Measurements from ENCODE around the gene RPRD1A. TPM values are rescaled to one million over a fixed set of nuclear protein-coding genes. Genes with fewer than 3 reads are reported as not detected.
"Not testable (repeated sequence)": the region's sequence is repeated elsewhere in the genome, so short reads cannot be mapped to it uniquely, and the experiment has no call there.

Gene RPRD1A
- total RNA-seq, 2 experiments from 2014 or later, result 33.5 to 33.9 TPM

DNA sequence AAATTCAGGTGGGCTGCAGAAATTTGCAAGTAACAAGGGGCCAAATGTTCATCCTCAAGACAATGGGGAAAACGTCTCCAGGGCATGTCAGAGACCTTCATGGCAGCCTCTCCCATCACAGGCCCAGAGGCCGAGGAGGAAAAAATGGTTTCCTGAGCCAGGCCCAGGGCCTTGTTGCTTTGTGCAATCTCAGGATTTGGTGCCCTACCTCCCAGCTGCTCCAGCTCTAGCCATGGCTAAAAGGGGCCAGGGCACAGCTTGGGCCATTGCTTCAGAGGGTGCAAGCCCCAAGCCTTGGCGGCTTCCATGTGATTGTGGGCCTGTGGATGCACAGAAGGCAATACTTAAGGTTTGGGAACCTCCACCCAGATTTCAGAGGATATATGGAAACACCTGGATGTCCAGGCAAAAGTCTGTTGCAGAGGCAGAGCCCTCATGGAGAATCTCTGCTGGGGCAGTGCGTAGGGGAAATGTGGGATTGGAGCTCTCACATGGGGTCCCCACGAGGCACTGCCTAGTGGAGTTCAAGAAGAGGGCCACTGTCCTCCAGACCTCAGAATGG is 29.2 kb downstream of the RPRD1A start:
- no peak overlapping the region for H3K4me3 Mint-ChIP-seq
- peaks cover 17% of the 10 kb centered on the region for H3K9me3 Mint-ChIP-seq
- POLR2A ChIA-PET, result no interaction called here
- H3K4me1 Mint-ChIP-seq, result peaks cover 27% of the 10 kb centered on the region
- no peak for DNase-seq
- H3K27ac Mint-ChIP-seq, result no peak overlapping the region
- H3K36me3 Mint-ChIP-seq, result peaks cover 36% of the 10 kb centered on the region
- no peak for ATAC-seq (ENCODE audit: low read depth)
- no peaks in the 10 kb centered on the region for H3K27me3 Mint-ChIP-seq

DNA sequence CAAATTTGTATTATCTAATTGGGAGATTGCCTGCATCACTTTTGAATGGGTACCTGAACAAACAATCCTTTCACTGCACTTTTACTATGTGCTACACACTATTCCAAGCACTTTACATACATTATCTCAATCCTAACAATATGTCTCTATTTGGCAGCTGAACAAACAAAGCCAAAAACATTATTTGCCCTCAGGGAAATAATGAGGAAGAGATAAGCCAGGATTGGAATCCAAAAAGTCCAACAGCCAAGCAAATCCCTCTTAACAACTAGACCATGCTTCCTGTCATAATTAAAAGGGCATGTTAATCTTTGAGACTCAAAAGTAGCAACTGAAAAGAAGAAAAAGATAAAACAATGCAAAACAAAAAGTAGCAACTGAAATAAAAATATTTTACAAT is 32.1 kb downstream of the RPRD1A start:
- no peak for ATAC-seq (ENCODE audit: low read depth)
- Mint-ChIP-seq H3K4me3 (no peak overlapping the region), H3K27ac (no peak overlapping the region), H3K36me3 (peaks cover 35% of the 10 kb centered on the region), H3K27me3 (no peaks in the 10 kb centered on the region), H3K4me1 (peaks cover 17% of the 10 kb centered on the region), H3K9me3 (peaks cover 14% of the 10 kb centered on the region)
- no peak for DNase-seq
- POLR2A ChIA-PET, result no interaction called here

DNA sequence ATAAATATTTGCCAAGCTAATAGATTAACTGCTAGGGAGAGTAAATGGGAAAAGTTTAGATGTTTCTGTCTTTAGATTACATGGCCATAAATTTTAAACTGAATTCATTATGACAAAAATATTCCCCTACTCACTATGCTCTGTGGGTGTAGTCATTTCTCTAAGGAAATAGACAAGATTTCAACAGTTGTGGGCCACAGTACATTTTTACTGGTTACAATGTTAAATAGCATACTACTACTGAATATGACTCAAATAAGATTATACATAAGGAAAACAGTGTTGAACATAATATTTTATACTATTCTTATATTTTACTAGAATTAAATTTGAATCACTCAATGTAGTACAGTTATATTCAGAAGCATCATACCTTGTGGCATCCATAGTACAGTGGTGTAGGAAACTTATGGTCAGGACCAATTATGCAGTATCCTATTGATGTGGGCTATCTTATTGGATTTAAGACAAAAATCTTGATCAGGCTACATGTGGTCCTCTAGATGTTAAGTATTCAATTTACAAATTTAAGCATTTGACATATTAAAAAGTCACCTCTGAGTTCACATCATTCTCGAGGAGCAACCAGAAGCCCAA is 33.0 kb downstream of the RPRD1A start:
- ATAC-seq (ENCODE audit: low read depth), result no peak
- H3K4me1 Mint-ChIP-seq, result peaks cover 16% of the 10 kb centered on the region
- no peaks in the 10 kb centered on the region for H3K27me3 Mint-ChIP-seq
- H3K27ac Mint-ChIP-seq, result no peak overlapping the region
- H3K9me3 Mint-ChIP-seq, result peaks cover 9% of the 10 kb centered on the region
- peaks cover 29% of the 10 kb centered on the region for H3K36me3 Mint-ChIP-seq
- H3K4me3 Mint-ChIP-seq, result no peak overlapping the region
- DNase-seq, result no peak
- POLR2A ChIA-PET, result no interaction called here

DNA sequence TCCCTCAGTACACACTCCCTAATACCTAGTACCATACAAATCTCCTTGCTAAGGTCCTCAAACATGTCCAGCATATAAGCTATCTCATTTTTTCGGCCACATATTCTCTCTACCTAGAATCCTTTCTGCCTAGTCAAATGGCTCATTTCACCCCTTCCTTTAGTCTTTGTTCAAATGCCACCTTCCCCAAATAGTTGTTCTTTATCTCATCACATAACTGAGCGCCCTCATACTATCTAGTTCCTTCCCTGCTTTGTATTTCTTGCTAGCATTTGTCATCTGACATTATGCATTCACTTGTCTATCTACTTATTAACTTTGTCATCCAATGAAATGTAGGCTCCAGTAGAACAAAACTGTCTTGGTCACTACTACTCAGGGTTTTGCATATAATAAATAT is 35.5 kb downstream of the RPRD1A start:
- Mint-ChIP-seq H3K4me1 (peaks cover 16% of the 10 kb centered on the region), H3K9me3 (peaks cover under 1% of the 10 kb centered on the region), H3K27me3 (no peaks in the 10 kb centered on the region), H3K36me3 (peaks cover 8% of the 10 kb centered on the region), H3K27ac (no peak overlapping the region), H3K4me3 (no peak overlapping the region)
- DNase-seq, result no peak
- no peak for ATAC-seq (ENCODE audit: low read depth)
- POLR2A ChIA-PET, result no interaction called here

DNA sequence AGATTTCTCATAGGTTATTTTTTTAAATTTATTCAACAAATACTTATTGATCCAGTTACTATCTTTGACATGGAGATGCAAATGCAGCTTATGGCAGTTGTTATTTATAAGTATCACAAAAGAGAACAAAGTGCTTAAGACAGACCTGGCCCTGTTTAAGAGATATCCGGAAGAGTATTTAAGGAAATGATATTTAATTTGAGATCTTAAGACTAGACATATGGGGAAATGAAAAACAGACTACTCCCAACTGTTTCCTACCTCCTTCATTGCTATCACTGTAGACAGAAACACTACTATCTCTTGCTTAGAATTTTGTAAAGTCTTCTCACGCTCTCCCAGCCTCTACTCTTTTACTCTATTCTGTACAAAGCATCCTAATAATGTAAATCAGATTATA is 36.0 kb downstream of the RPRD1A start:
- no peak overlapping the region for H3K4me3 Mint-ChIP-seq
- DNase-seq (no peak), ATAC-seq (ENCODE audit: low read depth) (no peak)
- no peak overlapping the region for H3K27ac Mint-ChIP-seq
- H3K36me3 Mint-ChIP-seq, result peaks cover 10% of the 10 kb centered on the region
- peaks cover 16% of the 10 kb centered on the region for H3K4me1 Mint-ChIP-seq
- H3K27me3 Mint-ChIP-seq, result no peaks in the 10 kb centered on the region
- POLR2A ChIA-PET, result no interaction called here
- no peaks in the 10 kb centered on the region for H3K9me3 Mint-ChIP-seq

GRCh38 chr18:36028859-36029258 is 38.5 kb downstream of the RPRD1A start:
- DNase-seq (no peak), ATAC-seq (ENCODE audit: low read depth) (no peak)
- H3K9me3 Mint-ChIP-seq, result no peaks in the 10 kb centered on the region
- H3K27ac Mint-ChIP-seq, result no peak overlapping the region
- H3K4me1 Mint-ChIP-seq, result peaks cover 7% of the 10 kb centered on the region
- H3K4me3 Mint-ChIP-seq, result no peak overlapping the region
- H3K27me3 Mint-ChIP-seq, result no peaks in the 10 kb centered on the region
- peaks cover 12% of the 10 kb centered on the region for H3K36me3 Mint-ChIP-seq
- POLR2A ChIA-PET, result no interaction called here

GRCh38 chr18:36025025-36025424 is 42.3 kb downstream of the RPRD1A start:
- H3K36me3 Mint-ChIP-seq, result peaks cover 5% of the 10 kb centered on the region
- H3K27me3 Mint-ChIP-seq, result no peaks in the 10 kb centered on the region
- H3K9me3 Mint-ChIP-seq, result no peaks in the 10 kb centered on the region
- no peak overlapping the region for H3K4me3 Mint-ChIP-seq
- POLR2A ChIA-PET, result no interaction called here
- DNase-seq, result no peak
- no peak for ATAC-seq (ENCODE audit: low read depth)
- H3K4me1 Mint-ChIP-seq, result no peaks in the 10 kb centered on the region
- no peak overlapping the region for H3K27ac Mint-ChIP-seq

GRCh38 chr18:36024241-36024640 is 43.1 kb downstream of the RPRD1A start:
- H3K4me1 Mint-ChIP-seq; POLR2A ChIA-PET; ATAC-seq (ENCODE audit: low read depth); DNase-seq; H3K4me3 Mint-ChIP-seq; H3K27ac Mint-ChIP-seq; H3K9me3 Mint-ChIP-seq; H3K36me3 Mint-ChIP-seq; H3K27me3 Mint-ChIP-seq: not testable (repeated sequence)

- H3K27ac Mint-ChIP-seq, result no peak overlapping the region
- DNase-seq (no peak), ATAC-seq (ENCODE audit: low read depth) (no peak)
- peaks cover 5% of the 10 kb centered on the region for H3K36me3 Mint-ChIP-seq
- no peaks in the 10 kb centered on the region for H3K4me1 Mint-ChIP-seq
- no peaks in the 10 kb centered on the region for H3K27me3 Mint-ChIP-seq
- no peaks in the 10 kb centered on the region for H3K9me3 Mint-ChIP-seq
- no peak overlapping the region for H3K4me3 Mint-ChIP-seq
- POLR2A ChIA-PET, result no interaction called here
Observed at GRCh38 chr18:36023336-36023735, 44.0 kb downstream of the RPRD1A start.

GRCh38 chr18:36020174-36020711 is 47.1 kb downstream of the RPRD1A start:
- no peak for ATAC-seq (ENCODE audit: low read depth)
- no peak overlapping the region for H3K27ac Mint-ChIP-seq

DNA sequence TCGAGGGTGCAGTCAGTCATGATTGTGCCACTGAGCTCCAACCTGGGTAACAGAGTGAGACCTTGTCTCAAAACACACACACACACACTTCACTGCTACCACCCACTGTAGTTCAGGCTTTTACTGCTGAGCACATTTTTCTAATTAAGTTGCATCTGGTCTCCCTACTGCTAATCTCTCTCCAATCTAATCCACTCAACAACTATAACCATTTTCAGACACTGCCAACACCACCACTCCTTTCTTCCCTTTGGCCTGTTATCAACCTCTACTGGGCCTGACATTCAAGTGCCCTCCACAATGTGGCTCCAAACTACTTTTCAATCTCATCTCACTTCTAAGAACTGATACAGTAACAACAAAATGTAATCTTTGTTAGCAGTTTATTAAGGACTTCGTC is 50.1 kb downstream of the RPRD1A start:
- H3K4me3 Mint-ChIP-seq, result no peak overlapping the region
- DNase-seq, result no peak
- peaks cover 1% of the 10 kb centered on the region for H3K36me3 Mint-ChIP-seq
- POLR2A ChIA-PET, result interaction anchor here (1.0 kb wide), 1 partner anchor 112 kb away, joined by 3 read pairs; the partner anchor contains the start of gene SLC39A6
- H3K27me3 Mint-ChIP-seq, result no peaks in the 10 kb centered on the region
- H3K4me1 Mint-ChIP-seq, result no peaks in the 10 kb centered on the region
- no peaks in the 10 kb centered on the region for H3K9me3 Mint-ChIP-seq
- no peak for ATAC-seq (ENCODE audit: low read depth)
- H3K27ac Mint-ChIP-seq, result no peak overlapping the region

More at GRCh38 chr18:36020174-36020711, 47.1 kb downstream of the RPRD1A start:
- Mint-ChIP-seq H3K9me3 (no peaks in the 10 kb centered on the region), H3K4me1 (no peaks in the 10 kb centered on the region), H3K36me3 (no peaks in the 10 kb centered on the region), H3K4me3 (no peak overlapping the region), H3K27me3 (no peaks in the 10 kb centered on the region)
- no peak for DNase-seq
- POLR2A ChIA-PET, result no interaction called here

- H3K4me3 Mint-ChIP-seq, result no peak overlapping the region
Observed at GRCh38 chr18:36015629-36016028, 51.7 kb downstream of the RPRD1A start.

GRCh38 chr18:36012891-36013290 is 54.5 kb downstream of the RPRD1A start:
- H3K9me3 Mint-ChIP-seq, result no peaks in the 10 kb centered on the region
- H3K36me3 Mint-ChIP-seq, result peaks cover 3% of the 10 kb centered on the region
- DNase-seq (no peak), ATAC-seq (ENCODE audit: low read depth) (no peak)
- no peaks in the 10 kb centered on the region for H3K27me3 Mint-ChIP-seq
- H3K4me1 Mint-ChIP-seq, result no peaks in the 10 kb centered on the region
- H3K4me3 Mint-ChIP-seq, result no peak overlapping the region
- POLR2A ChIA-PET, result no interaction called here
- H3K27ac Mint-ChIP-seq, result no peak overlapping the region

More at GRCh38 chr18:36015629-36016028, 51.7 kb downstream of the RPRD1A start:
- no peak overlapping the region for H3K27ac Mint-ChIP-seq
- ATAC-seq (ENCODE audit: low read depth), result no peak
- no peaks in the 10 kb centered on the region for H3K27me3 Mint-ChIP-seq
- H3K9me3 Mint-ChIP-seq, result no peaks in the 10 kb centered on the region
- H3K4me1 Mint-ChIP-seq, result no peaks in the 10 kb centered on the region
- H3K36me3 Mint-ChIP-seq, result peaks cover 1% of the 10 kb centered on the region
- no peak for DNase-seq
- POLR2A ChIA-PET, result no interaction called here

DNA sequence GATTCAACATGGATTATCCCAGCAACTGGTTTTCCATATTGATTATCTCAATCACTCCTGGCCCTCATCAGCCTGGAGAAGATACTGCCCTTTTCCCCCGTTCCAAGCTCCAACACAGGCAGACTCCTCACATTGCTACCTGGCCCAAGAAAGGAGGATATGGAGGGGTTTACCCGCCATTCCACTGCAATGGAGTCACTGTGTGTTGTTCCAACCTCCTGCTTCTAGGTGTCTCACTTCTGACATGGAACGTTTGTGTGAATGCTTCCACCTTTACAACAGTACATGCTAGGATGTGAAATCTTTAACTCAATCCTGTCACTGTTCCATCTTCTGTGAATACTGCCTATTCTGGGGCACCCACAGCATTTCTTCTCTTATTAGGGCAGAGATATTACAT is 58.1 kb downstream of the RPRD1A start:
- peaks cover 3% of the 10 kb centered on the region for H3K36me3 Mint-ChIP-seq
- H3K27me3 Mint-ChIP-seq, result no peaks in the 10 kb centered on the region
- H3K4me1 Mint-ChIP-seq, result no peaks in the 10 kb centered on the region
- ATAC-seq (ENCODE audit: low read depth), result no peak
- H3K27ac Mint-ChIP-seq, result no peak overlapping the region
- POLR2A ChIA-PET, result no interaction called here
- H3K9me3 Mint-ChIP-seq, result no peaks in the 10 kb centered on the region
- no peak overlapping the region for H3K4me3 Mint-ChIP-seq
- no peak for DNase-seq

Data from activated naive CD8-positive, alpha-beta T cell treated with anti-CD3 and anti-CD28 coated beads, Interleukin-2, amount 10 ng/mL, durations not matched to agents 7 days and 5 days (primary cell).